Mammary epithelial cell (primary cell): Measurements from ENCODE around the gene CORO1C.

Source experiments
- CTCF ChIP-seq, 2 donors: IDR thresholded peaks in 1 of 2; conservative IDR thresholded peaks in 1 of 2; 2 replicates each; pipeline ENCODE4 v1.5.1; 2011 to 2012; ENCODE audit warnings: inconsistent platforms in 2 of 2, low read length in 2 of 2, mild to moderate bottlenecking in 2 of 2, control low read depth in 1 of 2, low read depth in 1 of 2; ENCODE audit not compliant: insufficient read depth in 1 of 2; ENCODE audit errors: extremely low read depth in 1 of 2
- EZH2 ChIP-seq: IDR thresholded peaks from 2 replicates; pipeline ENCODE4 v1.6.1; 2012; ENCODE audit warnings: low read length, inconsistent platforms, borderline replicate concordance

- TF ChIP-seq CTCF (conservative IDR thresholded peaks at IDR 0.05 in 1 of 2, IDR thresholded peaks at IDR 0.05 in 1 of 2; ENCODE audit: extremely low read depth in 1 of 2, insufficient read depth in 1 of 2, low read depth in 1 of 2, low read length in 2 of 2) (no peak), EZH2 (no peak)
Observed at GRCh38 chr12:108728820-108729611, 2.3 kb downstream of the CORO1C start.
